ENCODE data around the gene PCLO.

PCLO gene, protein sequence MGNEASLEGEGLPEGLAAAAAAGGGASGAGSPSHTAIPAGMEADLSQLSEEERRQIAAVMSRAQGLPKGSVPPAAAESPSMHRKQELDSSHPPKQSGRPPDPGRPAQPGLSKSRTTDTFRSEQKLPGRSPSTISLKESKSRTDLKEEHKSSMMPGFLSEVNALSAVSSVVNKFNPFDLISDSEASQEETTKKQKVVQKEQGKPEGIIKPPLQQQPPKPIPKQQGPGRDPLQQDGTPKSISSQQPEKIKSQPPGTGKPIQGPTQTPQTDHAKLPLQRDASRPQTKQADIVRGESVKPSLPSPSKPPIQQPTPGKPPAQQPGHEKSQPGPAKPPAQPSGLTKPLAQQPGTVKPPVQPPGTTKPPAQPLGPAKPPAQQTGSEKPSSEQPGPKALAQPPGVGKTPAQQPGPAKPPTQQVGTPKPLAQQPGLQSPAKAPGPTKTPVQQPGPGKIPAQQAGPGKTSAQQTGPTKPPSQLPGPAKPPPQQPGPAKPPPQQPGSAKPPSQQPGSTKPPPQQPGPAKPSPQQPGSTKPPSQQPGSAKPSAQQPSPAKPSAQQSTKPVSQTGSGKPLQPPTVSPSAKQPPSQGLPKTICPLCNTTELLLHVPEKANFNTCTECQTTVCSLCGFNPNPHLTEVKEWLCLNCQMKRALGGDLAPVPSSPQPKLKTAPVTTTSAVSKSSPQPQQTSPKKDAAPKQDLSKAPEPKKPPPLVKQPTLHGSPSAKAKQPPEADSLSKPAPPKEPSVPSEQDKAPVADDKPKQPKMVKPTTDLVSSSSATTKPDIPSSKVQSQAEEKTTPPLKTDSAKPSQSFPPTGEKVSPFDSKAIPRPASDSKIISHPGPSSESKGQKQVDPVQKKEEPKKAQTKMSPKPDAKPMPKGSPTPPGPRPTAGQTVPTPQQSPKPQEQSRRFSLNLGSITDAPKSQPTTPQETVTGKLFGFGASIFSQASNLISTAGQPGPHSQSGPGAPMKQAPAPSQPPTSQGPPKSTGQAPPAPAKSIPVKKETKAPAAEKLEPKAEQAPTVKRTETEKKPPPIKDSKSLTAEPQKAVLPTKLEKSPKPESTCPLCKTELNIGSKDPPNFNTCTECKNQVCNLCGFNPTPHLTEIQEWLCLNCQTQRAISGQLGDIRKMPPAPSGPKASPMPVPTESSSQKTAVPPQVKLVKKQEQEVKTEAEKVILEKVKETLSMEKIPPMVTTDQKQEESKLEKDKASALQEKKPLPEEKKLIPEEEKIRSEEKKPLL (N-terminal part only)

DNA sequence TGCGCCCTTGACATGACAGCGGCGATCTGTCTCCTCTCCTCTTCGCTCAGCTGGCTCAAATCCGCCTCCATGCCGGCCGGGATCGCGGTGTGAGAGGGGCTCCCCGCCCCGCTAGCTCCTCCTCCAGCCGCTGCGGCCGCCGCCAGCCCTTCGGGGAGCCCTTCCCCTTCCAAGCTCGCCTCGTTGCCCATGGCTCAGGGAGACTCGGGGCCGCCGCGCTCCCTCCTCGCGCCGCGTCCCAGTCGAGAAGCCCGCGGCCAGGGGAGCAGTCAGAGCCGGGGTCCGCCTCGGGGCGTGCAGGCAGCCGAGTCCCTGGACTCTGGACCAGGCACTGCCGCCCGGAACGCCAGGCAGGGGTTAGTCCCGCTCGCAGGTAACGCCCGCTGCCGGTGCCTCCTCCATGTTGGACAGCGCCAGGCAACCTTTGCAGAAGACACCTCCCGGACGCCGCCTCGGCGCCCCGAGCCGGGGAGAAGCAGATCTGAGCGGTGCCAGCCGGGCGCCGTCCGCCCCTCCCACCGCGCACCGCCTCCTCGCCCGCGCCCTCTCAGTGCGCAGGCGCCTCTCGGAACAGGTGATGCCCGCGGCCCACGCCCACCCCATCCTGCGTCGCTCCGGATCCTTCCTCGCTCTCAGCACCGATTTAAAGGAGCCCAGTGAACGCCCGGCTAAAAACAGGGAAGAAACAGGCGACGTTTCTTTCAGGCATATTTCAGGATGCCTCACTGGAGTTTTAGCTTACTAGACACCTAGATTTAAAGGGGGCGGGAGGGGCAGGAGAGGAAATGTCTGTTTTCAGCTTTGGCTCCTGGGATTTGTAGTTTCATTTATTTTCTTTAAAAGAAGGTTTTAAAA lies at the start of gene PCLO:
PCLO (minus strand) TSS at position 483 of the 855 bp plus-strand sequence; CDS start at position 191, 292 bp downstream.
- DNase-seq, result peak in 1 of 2 donors; percentile 30

DNA sequence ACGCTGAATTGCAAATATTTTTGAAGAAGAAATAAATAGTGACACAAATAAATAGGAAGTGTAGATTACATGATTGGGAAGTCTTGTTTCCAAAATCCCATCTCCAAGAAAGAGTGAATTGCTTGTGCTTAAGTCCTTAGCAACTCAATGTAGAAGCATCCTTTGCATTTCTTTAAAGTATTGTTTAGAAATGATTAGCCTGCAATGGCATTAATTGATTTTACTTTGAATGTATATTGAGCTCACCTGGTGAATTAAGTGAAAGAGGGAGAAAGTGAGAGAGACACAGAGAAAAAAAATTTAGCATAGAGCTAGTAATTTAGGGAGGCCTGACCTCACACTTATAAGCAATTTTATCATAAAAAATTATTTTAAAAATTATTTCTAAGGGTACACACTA lies 49.0 kb upstream of the PCLO start:
- DNase-seq, result no peak

DNA sequence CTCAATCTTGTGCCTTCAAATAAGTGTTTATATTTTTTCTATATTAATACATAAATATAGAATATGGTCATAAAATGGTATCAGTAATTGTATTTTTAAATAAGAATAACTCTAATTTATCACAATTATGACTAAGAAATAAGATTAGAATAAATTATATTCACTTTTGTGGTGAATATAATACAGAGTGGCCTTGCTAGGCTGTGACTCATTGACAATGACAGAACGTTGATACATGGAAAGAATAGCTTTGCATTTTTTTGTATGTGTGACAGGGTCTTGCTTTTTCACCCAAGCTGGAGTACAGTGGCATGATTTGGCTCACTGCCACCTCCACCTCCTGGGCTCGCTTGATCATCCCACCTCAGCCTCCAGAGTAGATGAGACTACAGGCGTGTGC lies 47.8 kb upstream of the PCLO start:
- no peak for DNase-seq

DNA sequence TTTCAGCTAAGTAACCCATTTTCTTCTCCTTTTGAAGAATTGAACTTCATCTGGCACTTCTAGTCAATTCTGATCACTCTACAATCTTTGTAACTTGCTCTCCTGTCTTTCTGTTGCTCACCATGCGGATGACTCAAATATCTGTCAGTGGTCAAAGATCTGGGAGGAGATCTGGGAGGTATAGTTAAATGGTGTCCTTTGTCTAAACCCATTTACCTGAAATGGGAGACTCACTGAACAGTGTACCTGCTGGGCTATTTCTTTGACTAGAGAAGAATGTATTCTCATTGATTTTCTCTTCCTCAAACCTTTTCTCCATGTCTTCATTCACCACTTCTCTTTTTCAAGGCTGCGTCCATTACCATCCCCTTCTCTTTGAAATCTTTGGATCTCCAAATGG lies 42.0 kb upstream of the PCLO start:
- DNase-seq, result no peak

DNA sequence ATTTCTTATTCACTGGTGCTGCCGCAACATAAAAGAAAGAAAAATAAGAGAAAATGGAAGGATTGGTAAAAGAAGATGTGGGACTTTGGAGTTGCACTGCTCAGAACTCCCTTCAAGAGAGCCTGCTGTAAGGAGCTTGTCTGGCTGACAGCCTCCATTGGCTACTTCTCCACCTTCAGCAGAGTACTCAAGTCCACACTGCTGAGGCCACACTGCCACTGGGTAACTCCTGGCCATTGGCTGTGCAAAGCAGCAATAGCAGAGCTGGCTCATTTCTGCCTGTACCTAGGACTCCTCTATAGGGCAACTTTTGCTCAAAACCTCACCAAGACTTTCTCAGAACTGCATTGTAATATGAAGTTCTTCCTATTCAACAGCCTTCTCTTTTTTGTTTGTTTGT lies 38.7 kb upstream of the PCLO start:
- DNase-seq, result no peak

DNA sequence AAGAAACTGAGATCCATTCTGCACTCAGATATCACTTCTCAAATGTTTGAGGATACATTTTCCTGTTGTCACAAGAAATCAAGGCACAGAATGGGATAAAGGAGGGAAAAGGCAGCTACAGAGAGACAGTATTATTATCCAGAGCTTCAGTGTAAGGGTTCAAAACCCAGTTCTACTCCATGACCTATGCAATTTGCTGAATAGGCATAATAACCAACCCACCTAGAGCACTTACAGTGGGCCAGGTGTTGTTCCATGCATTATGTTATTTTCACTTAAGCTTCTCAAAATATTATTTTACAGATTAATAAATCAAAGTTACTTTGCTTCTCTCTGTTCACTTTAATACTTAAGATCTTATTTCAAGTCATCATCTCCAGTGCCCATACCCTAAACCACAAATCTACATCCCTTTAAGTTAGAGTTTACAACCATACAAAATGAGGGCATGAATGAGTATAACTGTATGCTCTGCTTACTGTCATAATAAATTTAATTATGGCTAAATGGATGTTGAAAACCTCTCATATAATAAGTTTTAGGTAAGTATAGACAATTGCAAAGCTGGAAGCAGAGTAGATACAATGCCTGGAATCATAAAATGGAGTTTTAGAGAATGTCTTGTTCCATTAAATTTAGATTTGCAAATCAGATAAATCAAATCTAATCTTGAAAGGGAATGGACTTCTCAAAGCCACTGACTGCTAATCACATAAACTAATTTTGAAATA lies 28.1 kb upstream of the PCLO start:
- DNase-seq, result no peak

DNA sequence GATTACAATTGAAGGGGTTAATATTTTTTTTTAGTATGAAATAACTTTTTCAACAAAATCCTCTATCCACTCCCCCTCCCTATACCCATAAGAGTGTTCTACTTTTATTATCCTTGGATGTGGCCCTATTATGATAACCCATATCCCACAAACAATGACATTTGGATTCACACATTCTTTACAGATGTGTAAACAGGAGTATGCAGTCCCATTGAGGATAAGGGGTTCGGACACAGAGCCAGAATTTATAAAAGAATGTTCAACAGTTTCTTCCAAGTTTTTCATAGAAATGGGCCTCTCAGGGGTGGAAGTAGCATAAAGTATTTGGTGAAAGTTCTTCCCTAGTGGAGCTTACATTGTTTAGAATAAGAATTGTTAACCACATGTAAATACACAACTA lies 16.1 kb upstream of the PCLO start:
- no peak for DNase-seq

DNA sequence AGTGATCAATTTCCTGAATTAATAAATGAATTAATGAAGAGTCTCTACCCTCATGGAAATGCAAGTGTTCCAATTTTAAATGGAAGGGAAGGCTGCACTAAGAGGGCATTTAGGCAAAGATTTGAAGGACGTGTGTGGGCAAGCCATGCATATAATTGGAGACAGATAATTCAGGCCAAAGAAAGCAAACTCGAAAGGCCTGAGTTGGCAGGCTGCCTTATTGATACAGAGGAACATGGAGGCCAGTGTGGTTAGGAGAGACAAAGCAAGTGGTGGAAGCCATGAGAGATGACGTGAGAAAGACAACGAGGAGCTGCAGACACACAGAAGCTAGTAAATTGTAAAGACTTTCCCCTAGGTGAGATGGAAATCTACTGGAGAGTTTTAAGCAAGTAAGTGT lies 15.4 kb upstream of the PCLO start:
- no peak for DNase-seq

DNA sequence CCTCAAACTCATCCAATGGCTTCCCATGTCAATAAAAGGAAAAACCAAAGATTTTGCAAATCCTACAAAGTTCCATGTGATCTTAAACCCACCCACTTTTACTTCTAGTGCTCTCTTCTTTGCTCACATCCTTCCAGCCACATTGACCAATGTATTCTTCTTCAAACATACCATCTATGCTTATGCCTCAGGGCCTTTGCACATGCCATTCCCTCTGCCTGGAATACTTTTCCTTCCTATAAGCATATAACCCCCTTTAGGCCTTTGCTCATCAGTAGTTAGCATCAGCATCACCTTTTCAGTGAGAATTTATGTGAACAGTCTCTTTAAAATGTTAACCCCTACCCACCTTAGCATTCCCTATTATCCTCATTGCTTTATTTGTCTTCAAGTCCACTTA lies 11.0 kb upstream of the PCLO start:
- DNase-seq, result no peak

DNA sequence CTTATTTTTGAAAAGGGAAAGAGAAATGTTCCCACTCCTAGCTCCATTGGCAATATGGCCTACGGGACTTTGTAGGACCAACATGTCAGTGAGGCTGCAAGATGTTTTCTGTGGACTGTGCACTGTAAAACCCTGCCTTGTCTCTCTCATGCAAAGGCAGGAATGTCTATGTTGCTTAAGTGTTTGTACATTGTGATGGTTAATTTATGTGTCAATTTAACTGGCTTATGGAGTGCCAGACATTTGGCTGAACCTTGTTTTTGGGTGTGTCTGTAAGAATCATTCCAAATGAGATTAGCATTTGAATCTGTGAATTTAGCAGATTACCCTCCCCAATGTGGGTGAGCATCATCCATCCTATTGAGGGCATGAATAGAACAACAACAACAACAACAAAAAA lies 4.1 kb upstream of the PCLO start:
- DNase-seq, result no peak

DNA sequence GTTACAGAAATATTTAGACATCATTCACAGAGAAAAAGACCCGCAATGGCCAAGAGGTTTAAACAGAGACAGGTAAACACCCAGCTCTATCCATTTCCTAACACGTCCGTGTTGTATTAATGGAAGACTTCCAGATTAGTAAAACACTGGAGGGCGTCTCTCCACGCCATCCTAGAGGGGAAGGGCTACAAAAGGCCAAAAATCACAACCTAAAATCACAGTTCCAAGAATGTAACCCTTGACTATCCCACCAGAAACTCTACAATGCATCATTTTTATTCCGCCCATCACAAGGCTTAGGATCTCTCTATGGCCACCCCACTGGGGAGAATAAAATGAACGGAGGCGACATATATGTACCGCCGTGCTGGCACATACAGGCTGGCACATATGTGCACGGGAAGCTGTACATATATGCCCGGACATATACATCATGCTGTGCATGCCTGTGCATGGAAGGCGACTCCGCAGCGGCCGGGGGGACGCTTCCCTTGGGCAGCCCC lies 734 bp downstream of the PCLO start:
- DNase-seq, result no peak

DNA sequence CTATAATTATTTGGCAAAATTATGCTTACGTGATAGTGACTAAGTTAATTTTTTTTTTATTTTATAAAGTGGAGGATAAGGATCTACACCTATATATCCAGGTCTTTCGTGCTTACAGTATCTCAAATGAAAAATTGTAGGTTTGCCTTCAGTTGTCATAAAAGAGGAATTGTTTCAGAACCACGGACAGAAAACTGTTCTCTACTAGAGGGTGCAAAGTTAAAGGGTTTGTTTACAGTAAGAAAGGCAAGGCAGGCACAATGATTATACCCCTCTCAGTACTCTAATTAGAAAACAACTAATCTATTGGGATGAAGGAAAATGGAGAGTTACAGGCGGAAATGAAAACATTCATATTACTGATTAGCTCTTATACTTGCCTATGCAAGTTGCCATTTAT lies 1.5 kb downstream of the PCLO start:
- DNase-seq, result no peak

DNA sequence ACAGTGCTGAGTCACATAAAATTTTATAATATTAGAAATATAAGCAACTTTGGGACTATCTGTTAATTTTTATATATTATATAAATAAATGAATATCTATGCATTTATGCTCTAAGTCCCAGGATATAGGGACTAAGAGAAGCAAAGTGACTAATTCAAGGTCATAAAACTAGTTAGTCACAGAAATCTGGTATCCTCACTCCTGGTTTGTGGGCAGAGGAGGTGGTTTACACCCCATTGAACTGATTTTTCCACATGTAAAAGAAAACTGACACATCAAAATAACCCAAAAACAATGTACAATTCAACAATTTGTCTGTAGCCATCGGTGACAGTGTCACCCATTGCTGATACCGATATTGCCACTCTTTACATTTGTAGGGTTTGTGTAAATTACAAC lies 3.0 kb downstream of the PCLO start:
- DNase-seq, result no peak

DNA sequence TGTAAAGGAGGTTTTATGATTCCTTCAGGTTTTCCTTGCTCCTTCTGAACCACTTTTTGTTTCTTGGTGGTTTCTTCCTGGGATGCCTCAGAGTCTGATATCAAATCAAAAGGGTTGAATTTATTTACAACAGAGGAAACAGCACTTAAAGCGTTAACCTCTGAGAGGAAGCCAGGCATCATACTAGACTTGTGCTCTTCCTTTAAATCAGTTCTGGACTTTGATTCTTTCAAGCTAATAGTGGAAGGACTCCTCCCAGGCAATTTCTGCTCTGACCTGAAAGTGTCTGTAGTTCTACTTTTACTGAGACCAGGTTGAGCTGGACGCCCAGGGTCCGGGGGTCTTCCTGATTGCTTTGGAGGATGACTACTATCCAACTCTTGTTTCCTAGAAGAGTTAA lies 6.7 kb downstream of the PCLO start:
- DNase-seq, result no peak

DNA sequence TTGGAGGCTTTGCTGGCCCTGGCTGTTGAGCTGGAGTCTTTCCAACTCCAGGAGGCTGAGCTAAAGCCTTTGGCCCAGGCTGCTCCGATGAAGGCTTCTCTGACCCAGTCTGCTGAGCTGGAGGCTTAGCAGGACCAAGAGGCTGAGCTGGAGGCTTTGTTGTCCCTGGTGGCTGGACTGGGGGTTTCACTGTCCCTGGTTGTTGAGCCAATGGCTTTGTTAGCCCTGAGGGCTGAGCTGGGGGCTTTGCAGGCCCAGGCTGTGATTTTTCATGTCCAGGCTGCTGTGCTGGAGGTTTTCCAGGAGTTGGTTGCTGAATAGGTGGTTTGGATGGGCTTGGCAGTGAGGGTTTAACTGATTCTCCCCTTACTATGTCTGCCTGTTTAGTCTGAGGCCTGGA lies 7.3 kb downstream of the PCLO start:
- no peak for DNase-seq

DNA sequence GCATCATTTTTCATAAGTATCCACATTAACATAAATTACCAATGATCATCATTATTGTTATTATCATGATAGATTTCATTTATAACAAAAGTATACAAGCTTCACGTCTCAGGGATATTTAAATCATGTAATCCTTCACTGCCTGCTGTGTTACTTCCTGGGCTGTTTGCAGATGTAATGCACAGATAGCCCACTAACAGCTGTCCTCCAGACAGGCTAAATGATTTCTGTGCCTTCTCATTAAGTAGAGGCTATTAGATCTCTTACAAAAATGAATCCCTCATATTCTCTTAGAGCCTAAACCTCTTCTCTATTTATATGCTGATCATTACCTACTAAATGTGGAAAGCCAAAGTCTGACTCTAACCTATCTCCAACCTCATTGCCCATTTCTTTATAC lies 9.3 kb downstream of the PCLO start:
- DNase-seq, result no peak

DNA sequence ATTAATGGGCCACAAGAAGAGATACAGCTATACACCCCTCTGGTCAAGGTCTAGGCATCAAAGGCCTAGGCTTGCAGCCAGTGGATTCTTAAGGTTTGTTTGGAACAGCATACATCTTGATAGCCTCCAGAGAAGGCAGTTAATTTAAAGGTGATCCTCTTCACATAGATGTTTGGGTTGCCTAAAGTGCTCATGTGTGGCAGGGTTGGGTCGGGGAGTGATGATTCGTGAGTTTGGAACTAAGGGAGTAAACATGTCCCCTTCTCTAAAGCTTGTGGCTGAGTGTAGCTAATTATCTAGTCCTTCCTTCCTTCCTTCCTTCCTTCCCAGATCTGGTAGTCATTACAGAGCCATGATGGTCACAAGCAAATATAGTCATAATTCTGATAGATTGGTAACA lies 12.4 kb downstream of the PCLO start:
- no peak for DNase-seq

DNA sequence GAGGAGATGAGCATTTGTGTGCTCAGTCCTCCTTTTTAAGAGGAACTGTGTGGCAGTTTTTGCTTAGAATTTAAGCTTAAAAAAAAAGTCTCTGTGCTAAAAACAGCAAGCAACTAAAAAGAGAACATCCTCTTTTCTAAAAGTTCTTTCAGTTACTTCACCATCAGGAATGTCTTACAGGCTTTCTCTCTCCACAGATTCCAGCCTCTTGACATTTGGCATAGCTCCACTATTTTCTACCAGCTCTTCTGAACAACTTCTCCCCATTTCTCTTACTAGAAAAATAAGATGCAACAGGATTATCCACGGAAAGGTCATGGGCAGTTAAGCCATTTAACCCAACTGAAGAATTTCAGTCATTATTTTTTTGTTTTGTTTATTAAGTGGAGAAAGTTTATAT lies 13.2 kb downstream of the PCLO start:
- no peak for DNase-seq

DNA sequence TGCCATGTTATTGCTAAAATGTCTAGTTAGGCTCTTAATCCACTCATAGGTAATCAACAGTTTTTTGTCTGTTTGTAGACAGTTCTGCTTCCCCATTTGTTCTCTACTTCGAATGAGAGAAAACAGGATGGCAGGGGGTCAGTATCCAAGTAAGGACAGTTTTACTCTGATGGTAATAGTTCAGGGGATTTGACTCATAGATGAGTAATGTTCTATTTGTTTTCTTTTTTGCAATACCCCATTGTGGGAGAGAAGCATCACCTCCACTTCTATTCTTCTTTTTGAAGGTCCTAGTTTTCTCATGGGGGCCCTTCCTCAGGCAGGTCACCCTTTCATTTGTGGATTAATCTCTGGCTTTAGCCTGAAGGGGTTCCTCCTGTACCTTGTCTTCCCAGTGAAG lies 13.9 kb downstream of the PCLO start:
- no peak for DNase-seq

DNA sequence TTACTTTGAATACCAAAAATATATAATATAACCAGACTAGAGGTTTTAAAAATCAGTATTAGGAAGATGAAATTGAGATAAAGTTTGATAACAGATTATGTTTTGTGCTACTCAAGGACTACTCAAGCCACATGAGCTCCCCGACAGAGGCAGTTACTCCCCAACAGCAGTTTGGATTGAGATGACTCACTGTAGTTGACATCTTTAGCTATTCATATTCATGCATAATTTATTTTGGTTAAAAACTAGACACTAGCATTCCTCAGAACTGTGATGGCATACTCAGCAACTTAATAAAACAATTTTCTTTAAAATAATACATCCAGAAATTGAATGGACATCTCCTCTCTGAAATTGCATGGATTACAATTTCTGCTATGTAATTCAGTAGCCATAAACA lies 19.6 kb downstream of the PCLO start:
- DNase-seq, result no peak

DNA sequence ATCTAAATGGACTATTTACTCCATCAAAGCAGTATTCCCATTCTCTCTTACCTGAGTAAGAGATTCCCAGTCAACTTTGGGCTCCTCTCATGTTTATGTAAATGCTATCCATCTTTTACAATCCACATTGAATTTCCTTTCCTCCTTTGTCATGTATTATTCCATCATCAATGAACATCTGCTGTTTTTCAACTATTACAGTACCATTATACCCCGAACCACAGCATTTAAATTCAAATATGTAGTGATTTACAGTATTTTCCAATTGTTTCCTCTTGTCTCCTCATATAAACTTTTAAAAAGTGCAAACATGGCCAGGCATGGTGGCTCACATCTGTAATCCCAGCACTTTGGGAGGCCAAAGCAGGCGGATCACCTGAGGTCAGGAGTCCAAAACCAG lies 20.3 kb downstream of the PCLO start:
- no peak for DNase-seq

DNA sequence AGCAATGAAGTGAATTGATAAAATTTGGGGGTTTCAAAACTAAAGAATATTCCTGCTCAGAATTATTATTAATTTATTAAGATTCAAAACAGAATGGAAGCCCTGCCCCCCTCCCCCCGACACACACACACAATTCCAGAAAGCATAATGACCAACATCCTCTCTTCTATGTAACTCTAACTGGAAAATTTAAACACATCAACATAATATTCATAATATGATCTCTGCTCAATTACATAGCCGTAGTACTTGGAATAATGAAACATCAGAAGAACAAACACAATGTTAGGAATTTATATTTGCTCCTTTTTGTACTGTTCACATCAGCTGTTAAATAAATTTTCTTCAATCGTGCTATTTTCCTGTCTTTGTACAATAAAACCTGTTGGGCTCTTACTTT lies 20.8 kb downstream of the PCLO start:
- no peak for DNase-seq
